GM21447 (cell line): Measurements from ENCODE around the gene NKX2-4.
"Not testable (repeated sequence)": the region's sequence is repeated elsewhere in the genome, so short reads cannot be mapped to it uniquely, and the experiment has no call there.

Source experiments
- ATAC-seq: cut with Tn5 transposase; IDR thresholded peaks from one replicate; pipeline ENCODE4 v1.9.1; 2021; ENCODE audit not compliant: unreplicated experiment

NKX2-4 gene

GRCh38 chr20:21394551-21394950, 2.8 kb downstream of the NKX2-4 start:
- ATAC-seq, result no peak

GRCh38 chr20:21393816-21394519, 3.4 kb downstream of the NKX2-4 start:
- ATAC-seq, result no peak

- ATAC-seq, result no peak
These were observed 4.2 kb downstream of the NKX2-4 start for GRCh38 chr20:21393166-21393565.

- no peak for ATAC-seq
These were observed 5.4 kb downstream of the NKX2-4 start for GRCh38 chr20:21391972-21392352.

GRCh38 chr20:21391185-21391971, 5.9 kb downstream of the NKX2-4 start:
- no peak for ATAC-seq

GRCh38 chr20:21390768-21391167, 6.6 kb downstream of the NKX2-4 start:
- no peak for ATAC-seq

GRCh38 chr20:21389368-21389767, 8.0 kb downstream of the NKX2-4 start:
- no peak for ATAC-seq

GRCh38 chr20:21388566-21388965, 8.8 kb downstream of the NKX2-4 start:
- no peak for ATAC-seq

- no peak for ATAC-seq
These were observed 9.8 kb downstream of the NKX2-4 start for GRCh38 chr20:21387528-21387927.

GRCh38 chr20:21386111-21386510, 11.2 kb downstream of the NKX2-4 start:
- no peak for ATAC-seq

GRCh38 chr20:21384308-21384892, 12.9 kb downstream of the NKX2-4 start:
- no peak for ATAC-seq

- no peak for ATAC-seq
These were observed 15.7 kb downstream of the NKX2-4 start for GRCh38 chr20:21381619-21382018.

GRCh38 chr20:21380711-21381110, 16.6 kb downstream of the NKX2-4 start:
- ATAC-seq, result no peak

- ATAC-seq, result no peak
These were observed 19.1 kb downstream of the NKX2-4 start for GRCh38 chr20:21378259-21378658.

GRCh38 chr20:21377701-21378100, 19.6 kb downstream of the NKX2-4 start:
- no peak for ATAC-seq

GRCh38 chr20:21376626-21377025, 20.7 kb downstream of the NKX2-4 start:
- ATAC-seq, result no peak

- ATAC-seq, result no peak
These were observed 23.9 kb downstream of the NKX2-4 start for GRCh38 chr20:21373436-21373835.

- no peak for ATAC-seq
These were observed 25.3 kb downstream of the NKX2-4 start for GRCh38 chr20:21372016-21372415.

GRCh38 chr20:21371193-21371592, 26.1 kb downstream of the NKX2-4 start:
- ATAC-seq, result no peak

GRCh38 chr20:21368791-21369190, 28.5 kb downstream of the NKX2-4 start:
- ATAC-seq, result no peak

- not testable (repeated sequence) for ATAC-seq
These were observed 31.1 kb downstream of the NKX2-4 start for GRCh38 chr20:21366273-21366672.

- ATAC-seq, result no peak
These were observed 31.6 kb downstream of the NKX2-4 start for GRCh38 chr20:21365771-21366170.
